ENCODE measurements around the gene SHROOM3.
A peak's percentile ranks its signal among the peaks of the same experiment; 100 is the strongest.
"Not testable (repeated sequence)": the region's sequence is repeated elsewhere in the genome, so short reads cannot be mapped to it uniquely, and the experiment has no call there.

The SHROOM3 gene

GRCh38 chr4:76594173-76594572 is 159.1 kb downstream of the SHROOM3 start:
- DNase-seq (ENCODE audit: low spot score): peak; percentile 57

DNA sequence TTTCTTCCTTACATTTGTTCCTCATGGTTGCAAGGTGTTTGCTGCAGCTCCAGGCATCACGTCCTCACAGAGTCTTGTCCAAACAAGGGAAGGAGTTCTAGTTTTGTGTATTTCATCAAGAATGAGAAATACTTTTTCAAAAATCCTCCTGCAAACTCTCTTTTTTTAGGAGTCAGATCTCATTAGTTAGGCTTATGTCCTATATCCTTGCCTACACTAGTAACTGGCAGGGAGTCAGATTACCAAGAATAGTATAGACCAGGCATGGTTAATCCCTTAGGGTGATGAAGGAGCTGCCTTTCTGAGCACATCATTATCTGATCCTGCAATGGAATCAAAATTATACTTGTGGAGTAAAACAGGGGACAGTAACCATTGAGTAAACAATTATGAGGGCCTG is 160.4 kb downstream of the SHROOM3 start:
- DNase-seq (ENCODE audit: low spot score): no peak

DNA sequence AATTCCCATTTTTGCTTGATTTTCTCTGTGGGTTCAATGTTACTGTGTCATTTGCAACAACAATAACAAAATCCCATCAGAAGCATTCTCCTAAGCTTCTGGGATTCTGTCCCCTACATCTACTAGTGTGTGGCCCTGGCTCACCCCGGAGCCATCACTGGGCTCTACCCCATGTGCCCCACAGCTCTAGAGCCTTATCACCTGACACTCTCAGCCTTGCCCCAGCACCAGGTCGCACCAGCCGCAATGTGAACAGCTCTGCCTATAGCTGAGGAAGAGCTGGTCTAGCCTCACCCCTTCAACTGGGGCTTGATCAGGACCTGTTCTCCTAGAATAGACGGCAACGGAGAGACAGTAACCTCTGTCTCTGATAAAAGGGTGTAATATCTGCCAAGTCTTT is 161.7 kb downstream of the SHROOM3 start:
- no peak for DNase-seq (ENCODE audit: low spot score)

- no peak for DNase-seq (ENCODE audit: low spot score)
Measured at GRCh38 chr4:76597423-76597979, 162.5 kb downstream of the SHROOM3 start.

GRCh38 chr4:76600447-76600846 is 165.4 kb downstream of the SHROOM3 start:
- DNase-seq (ENCODE audit: low spot score): peak; percentile 76

- DNase-seq (ENCODE audit: low spot score): no peak
Measured at GRCh38 chr4:76601791-76602190, 166.8 kb downstream of the SHROOM3 start.

- DNase-seq (ENCODE audit: low spot score): no peak
Measured at GRCh38 chr4:76605099-76605563, 170.1 kb downstream of the SHROOM3 start.

DNA sequence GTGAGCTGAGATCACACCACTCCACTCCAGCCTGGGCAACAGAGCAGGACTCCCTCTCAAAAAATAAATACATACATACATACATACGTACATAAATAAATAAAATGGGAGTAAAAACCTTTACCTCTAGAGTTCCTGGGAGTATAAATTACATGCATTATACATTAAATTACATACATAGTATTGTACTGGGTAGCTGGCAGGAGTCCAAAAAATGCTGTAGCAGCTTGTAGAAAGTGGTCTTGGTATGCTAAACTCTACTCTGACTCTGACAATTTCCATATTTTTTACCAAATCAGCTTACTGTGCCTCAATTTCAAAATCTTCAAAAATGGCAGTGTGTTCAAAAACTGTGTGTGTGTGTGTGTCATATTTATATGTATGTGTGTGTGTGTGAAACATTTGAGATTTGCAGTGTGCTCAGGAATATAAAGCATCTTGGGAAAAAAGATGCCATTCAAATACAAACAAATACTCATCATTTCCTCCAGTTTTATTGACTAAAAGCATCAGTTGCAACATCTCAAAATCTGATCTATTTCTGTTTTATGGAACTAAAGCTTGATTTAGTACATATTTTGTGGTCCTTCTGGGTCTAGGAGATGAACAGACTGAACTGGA is 171.7 kb downstream of the SHROOM3 start:
- DNase-seq (ENCODE audit: low spot score): no peak

GRCh38 chr4:76607266-76607799 is 172.3 kb downstream of the SHROOM3 start:
- no peak for DNase-seq (ENCODE audit: low spot score)

DNA sequence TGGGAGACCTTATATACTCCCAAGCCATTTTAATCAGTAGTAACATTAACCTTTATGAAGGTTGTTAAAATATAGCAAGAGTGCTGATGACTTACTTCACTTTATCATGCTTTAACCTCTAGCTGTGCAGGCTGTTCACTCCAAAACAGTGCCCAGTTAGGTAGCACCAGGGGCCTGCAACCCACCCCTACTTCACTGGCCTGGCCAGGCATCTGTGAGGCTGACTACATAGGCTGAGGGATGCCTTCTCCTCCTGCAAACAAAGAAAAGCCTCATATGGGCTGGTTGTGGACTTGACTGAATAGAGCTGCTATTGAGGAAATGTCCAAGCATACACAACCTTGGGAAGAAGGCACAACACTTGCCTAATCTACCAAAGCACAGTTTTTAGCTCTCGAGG is 172.8 kb downstream of the SHROOM3 start:
- DNase-seq (ENCODE audit: low spot score): no peak

GRCh38 chr4:76608549-76608948 is 173.5 kb downstream of the SHROOM3 start:
- not testable (repeated sequence) for DNase-seq (ENCODE audit: low spot score)

DNA sequence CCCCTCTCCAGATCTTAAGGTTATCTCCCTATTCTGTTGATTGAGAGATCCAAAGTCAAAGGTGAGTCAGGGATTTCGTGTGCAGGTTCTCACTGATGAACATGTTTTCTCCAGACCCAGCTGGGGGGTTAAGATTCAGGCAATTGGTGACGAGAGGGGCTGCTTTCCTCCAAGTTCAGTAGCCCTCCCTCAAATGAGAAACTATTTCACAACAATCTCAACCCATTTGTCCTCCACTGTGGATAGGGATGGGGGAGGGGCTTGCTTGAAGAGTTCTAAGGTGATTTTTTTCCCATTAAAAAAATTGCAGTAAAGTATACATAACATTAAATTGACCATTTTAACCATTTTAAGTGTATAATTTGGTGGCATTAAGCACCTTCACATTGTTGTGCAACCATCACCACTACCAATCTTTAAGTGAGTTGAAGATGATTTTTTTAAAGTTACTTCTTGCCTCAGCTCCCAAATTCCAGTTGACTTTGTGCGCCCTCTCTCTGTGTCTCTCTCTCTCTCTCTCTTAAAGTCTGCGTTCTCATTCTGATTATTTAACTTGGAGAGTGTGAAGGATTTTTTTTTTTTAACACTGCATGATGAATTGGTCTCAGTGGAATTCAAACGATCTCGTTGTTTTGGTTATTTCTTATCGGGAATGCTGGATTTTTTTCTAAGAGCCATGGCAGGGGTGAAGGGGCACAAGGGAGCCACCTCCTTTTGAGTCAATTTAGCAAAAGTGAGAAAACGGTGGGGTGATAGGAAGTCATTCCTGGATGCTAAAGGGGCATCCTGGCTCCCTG is 175.9 kb downstream of the SHROOM3 start:
- no peak for DNase-seq (ENCODE audit: low spot score)

- peak; percentile 61 for DNase-seq (ENCODE audit: low spot score)
Measured at GRCh38 chr4:76611616-76612207, 176.7 kb downstream of the SHROOM3 start.

GRCh38 chr4:76614589-76614988 is 179.6 kb downstream of the SHROOM3 start:
- no peak for DNase-seq (ENCODE audit: low spot score)

- DNase-seq (ENCODE audit: low spot score): no peak
Measured at GRCh38 chr4:76615999-76616398, 181.0 kb downstream of the SHROOM3 start.

DNA sequence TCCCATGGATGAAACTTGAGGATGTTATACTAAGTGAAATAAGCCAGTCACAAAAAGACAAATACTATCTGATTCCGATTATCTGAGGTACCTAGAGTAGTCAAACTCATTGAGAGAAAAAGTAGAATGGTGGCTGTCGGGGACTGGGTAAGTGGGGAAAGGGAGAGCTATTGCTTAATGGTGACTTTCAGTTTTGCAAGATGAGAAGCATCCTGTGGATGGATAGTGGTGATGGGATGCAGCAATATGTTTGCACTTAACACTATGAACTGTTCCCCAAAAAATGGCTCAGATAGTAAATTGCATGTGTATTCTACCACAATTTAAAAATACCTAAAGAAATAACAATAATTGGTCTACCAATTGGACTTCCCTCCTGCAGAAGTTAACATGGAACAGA is 181.5 kb downstream of the SHROOM3 start:
- DNase-seq (ENCODE audit: low spot score): no peak

GRCh38 chr4:76620723-76621468 is 185.9 kb downstream of the SHROOM3 start:
- DNase-seq (ENCODE audit: low spot score): peak; percentile 39

- no peak for DNase-seq (ENCODE audit: low spot score)
Measured at GRCh38 chr4:76622126-76622525, 187.1 kb downstream of the SHROOM3 start.

DNA sequence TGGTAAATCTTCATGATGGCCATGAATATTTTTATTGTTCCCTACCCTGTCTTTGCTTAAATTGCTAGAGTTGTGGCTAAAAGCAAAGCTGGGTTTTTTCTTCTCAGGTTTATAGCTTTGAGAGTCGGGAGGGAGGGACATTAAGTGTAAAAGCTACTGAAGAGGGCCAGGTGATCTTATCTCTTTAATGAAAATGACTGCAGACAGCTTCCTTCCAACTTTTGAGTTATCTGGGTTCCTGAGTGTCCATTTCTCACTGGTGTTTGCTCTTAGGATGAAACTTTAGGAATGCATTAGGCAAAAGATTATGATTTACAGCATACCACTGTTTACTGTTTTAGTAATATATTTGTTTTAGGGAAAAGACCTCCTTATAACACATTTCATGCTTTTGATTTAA is 187.7 kb downstream of the SHROOM3 start:
- DNase-seq (ENCODE audit: low spot score): no peak

- DNase-seq (ENCODE audit: low spot score): no peak
Measured at GRCh38 chr4:76623217-76624045, 188.4 kb downstream of the SHROOM3 start.

DNA sequence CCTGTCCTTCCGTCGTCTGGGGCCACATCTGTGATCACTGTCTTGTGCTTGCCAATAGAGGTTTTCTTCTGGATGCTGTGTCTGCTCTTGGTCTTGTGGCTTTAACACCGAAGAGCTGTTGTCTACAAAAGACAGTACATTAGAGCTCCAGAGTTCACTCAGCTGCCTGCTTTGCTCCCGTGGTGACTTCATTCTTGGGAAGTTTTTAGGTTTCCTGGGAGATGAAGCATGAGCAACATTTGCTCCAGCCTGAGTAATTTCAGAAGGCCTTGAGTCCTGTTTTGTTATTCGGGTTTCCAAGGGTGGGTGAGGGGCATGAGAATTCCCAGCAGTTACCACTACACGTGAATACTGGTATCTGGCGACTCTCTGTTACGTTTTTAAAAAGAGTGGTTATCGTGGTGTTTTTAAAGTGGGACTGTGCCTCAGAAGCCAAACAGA is 189.2 kb downstream of the SHROOM3 start:
- no peak for DNase-seq (ENCODE audit: low spot score)

Measured in LoVo (cell line).